HepG2 (cell line): ENCODE measurements around the gene TMEM217. TPM values are rescaled to one million over a fixed set of nuclear protein-coding genes. Genes with fewer than 3 reads are reported as not detected.

Experiments
- ATAC-seq: fragments of 200-7000 bp; cut with Tn5 transposase; 3 replicates; pipeline ENCODE4 v1.9.1; 2020; ENCODE audit warnings: mild to moderate bottlenecking, moderate library complexity
- BruUV-seq: library from RNA; stranded (reverse); fragments of 400-500 nt; replicated peaks from 2 replicates; lab custom pipeline; 2021; lab: Mats Ljungman, UMichigan
- CTCF ChIA-PET: fragments of 300-600 bp; formaldehyde crosslinking; extraction: SDS; loops from one replicate; lab custom pipeline; 2021; ENCODE audit warnings: low total read pairs, inconsistent platforms, low intra/inter-chr PET ratio; lab: Yijun Ruan, JAX
- POLR2A ChIA-PET: fragments of 350-600 bp; sonication (Branson Sonifier 250); formaldehyde crosslinking; loops from one replicate; lab custom pipeline; 2020; ENCODE audit warnings: antibody characterized with exemption, inconsistent platforms; lab: Yijun Ruan, JAX
- DNase-seq: peaks from one replicate; pipeline ENCODE4 v3.0.0-alpha.2; 2015; ENCODE audit warnings: low spot score
- FAIRE-seq: peaks from 3 replicates; lab custom pipeline; 2011; peaks lifted over from hg19 to GRCh38; lab: Jason Lieb, UNC
- H2AFZ ChIP-seq: one replicate; pipeline ENCODE4 v1.6.1; 2011; ENCODE audit warnings: low read length, inconsistent platforms
- H3K27ac ChIP-seq: fragments of 300-600 bp; 3 replicates; pipeline ENCODE4 v1.8.0; 2011; ENCODE audit warnings: mixed run types, mild to moderate bottlenecking, mixed read lengths, low read length, inconsistent platforms; ENCODE audit not compliant: insufficient read depth; ENCODE audit errors: extremely low read length
- H3K27me3 ChIP-seq, 2 experiments: fragments of 200-600 bp in 1 of 2; 2 replicates in 1 of 2; 3 replicates in 1 of 2; pipeline versions ENCODE4 v1.6.0 to v1.8.0; 2011; ENCODE audit warnings: low read length in 2 of 2, mild to moderate bottlenecking in 2 of 2, moderate library complexity in 2 of 2, inconsistent platforms in 1 of 2; ENCODE audit not compliant: insufficient read depth in 2 of 2, control insufficient read depth in 1 of 2
- H3K36me3 ChIP-seq, 2 experiments: fragments of 200-600 bp in 1 of 2; replicated peaks in 1 of 2; 2 replicates in 1 of 2; 3 replicates in 1 of 2; pipeline versions ENCODE4 v1.5.1 to v1.8.0; 2011; ENCODE audit warnings: low read length in 2 of 2, inconsistent platforms in 1 of 2; ENCODE audit not compliant: insufficient read depth in 2 of 2, control insufficient read depth in 1 of 2
- H3K4me1 ChIP-seq: 2 replicates; pipeline ENCODE4 v1.5.1; 2012; ENCODE audit warnings: low read length, inconsistent platforms; ENCODE audit not compliant: insufficient read depth
- H3K4me2 ChIP-seq: 2 replicates; pipeline ENCODE4 v1.6.0; 2011; ENCODE audit warnings: low read depth, low read length, inconsistent platforms
- H3K4me3 ChIP-seq, 3 experiments: fragments of 200-600 bp in 1 of 3; sonication (generic), shearing (Covaris generic) in 1 of 3; replicated peaks in 1 of 3; 2 replicates each; pipeline ENCODE4 v1.5.1; 2011 to 2016; ENCODE audit warnings: low read length in 3 of 3, inconsistent platforms in 2 of 3, low read depth in 2 of 3, mild to moderate bottlenecking in 2 of 3, control low read depth in 1 of 3, mixed read lengths in 1 of 3; ENCODE audit not compliant: insufficient read depth in 1 of 3
- H3K79me2 ChIP-seq: one replicate; pipeline ENCODE4 v1.6.1; 2011; ENCODE audit warnings: low read length, inconsistent platforms; ENCODE audit not compliant: insufficient read depth
- H3K9ac ChIP-seq: 2 replicates; pipeline ENCODE4 v1.6.0; 2011; ENCODE audit warnings: mild to moderate bottlenecking, low read depth, low read length, inconsistent platforms; ENCODE audit not compliant: insufficient read depth
- H3K9me3 ChIP-seq: 2 replicates; pipeline ENCODE4 v1.5.1; 2012; ENCODE audit warnings: mild to moderate bottlenecking, low read length
- H4K20me1 ChIP-seq: 2 replicates; pipeline ENCODE4 v1.6.0; 2011; ENCODE audit warnings: inconsistent platforms, mild to moderate bottlenecking, low read length, moderate library complexity; ENCODE audit not compliant: insufficient read depth
- CBFB ChIP-seq: sonication (generic); formaldehyde crosslinking; IDR thresholded peaks from 2 replicates; pipeline ENCODE4 v1.4.0; 2020; ENCODE audit warnings: missing genetic modification reagents
- FLYWCH1 ChIP-seq: sonication (generic); formaldehyde crosslinking; IDR thresholded peaks from 2 replicates; pipeline ENCODE4 v1.8.1; 2023; ENCODE audit warnings: mild to moderate bottlenecking, missing genetic modification reagents
- HDAC6 ChIP-seq: fragments of 200-600 bp; sonication (generic); IDR thresholded peaks from 2 replicates; pipeline ENCODE4 v1.7.0; 2017; ENCODE audit warnings: mild to moderate bottlenecking, antibody characterized with exemption, low read length, low read depth
- HIVEP1 ChIP-seq: sonication (generic); formaldehyde crosslinking; IDR thresholded peaks from 2 replicates; pipeline ENCODE4 v1.4.0; 2020; ENCODE audit warnings: mild to moderate bottlenecking, missing genetic modification reagents
- HOXA9 ChIP-seq: sonication (generic); formaldehyde crosslinking; IDR thresholded peaks from 2 replicates; pipeline ENCODE4 v1.8.1; 2022; ENCODE audit warnings: missing genetic modification reagents, mild to moderate bottlenecking, moderate library complexity, borderline replicate concordance
- MBNL3 ChIP-seq: fragments of 250-450 bp; sonication (Bioruptor Pico); conservative IDR thresholded peaks from 2 replicates; pipeline ENCODE4 v1.8.0; 2022; ENCODE audit warnings: mild to moderate bottlenecking, inconsistent platforms
- RAD51 ChIP-seq: fragments of 450-650 bp; IDR thresholded peaks from 2 replicates; pipeline ENCODE4 v1.6.1; 2016; ENCODE audit warnings: borderline replicate concordance
- TAF1 ChIP-seq: sonication (generic); formaldehyde crosslinking; IDR thresholded peaks from 2 replicates; pipeline ENCODE4 v1.4.0; 2020; ENCODE audit warnings: missing genetic modification reagents
- ZBTB34 ChIP-seq: sonication (generic); formaldehyde crosslinking; IDR thresholded peaks from 2 replicates; pipeline ENCODE4 v1.8.0; 2022; ENCODE audit warnings: mild to moderate bottlenecking, missing genetic modification reagents
- ZNF275 ChIP-seq: sonication (generic); formaldehyde crosslinking; IDR thresholded peaks from 2 replicates; pipeline ENCODE4 v1.8.0; 2022; ENCODE audit warnings: missing genetic modification reagents, mild to moderate bottlenecking, inconsistent platforms, borderline replicate concordance
- ZNF292 ChIP-seq: sonication (generic); formaldehyde crosslinking; IDR thresholded peaks from 2 replicates; pipeline ENCODE4 v1.8.1; 2022; ENCODE audit warnings: mild to moderate bottlenecking, low read depth, missing genetic modification reagents, borderline replicate concordance
- ZSCAN12 ChIP-seq: sonication (generic); formaldehyde crosslinking; IDR thresholded peaks from 2 replicates; pipeline ENCODE4 v1.9.0; 2021; ENCODE audit warnings: mild to moderate bottlenecking, missing genetic modification reagents
- ZSCAN9 ChIP-seq: IDR thresholded peaks from 2 replicates; pipeline ENCODE4 v1.6.1; 2016; ENCODE audit warnings: borderline replicate concordance
- WGBS: methylation state at CpG from one replicate; pipeline ENCODE4 v1.1.6; 2017; ENCODE audit warnings: low lambda C conversion rate; 5-methylcytosine and 5-hydroxymethylcytosine counted together
- in situ Hi-C: cut with HindIII; loops from 2 replicates; pipeline ENCODE4 v1.10.0; 2017; ENCODE audit warnings: low pct_unique_long_range_greater_than_20kb; ENCODE audit not compliant: extremely low pct_ligation_motif_present
- intact Hi-C: fragments of 100-400 bp; cut with micrococcal nuclease; formaldehyde crosslinking; loops from one replicate; pipeline ENCODE4 v1.10.0; 2022; ENCODE audit not compliant: unreplicated experiment
- polyA plus RNA-seq, 8 experiments: library from polyadenylated mRNA; depleted of rRNA in 3 of 8; stranded (reverse) in 7 of 8; unstranded in 1 of 8; fragments of >200 nt; fragmentation: Illumina TruSeq in 4 of 8; extraction: Trizol in 4 of 8; gene quantifications; 2 replicates each; pipeline versions ENCODE4 v1.2.1 to v1.2.3, GENCODE V29; 2011 to 2016; ENCODE audit warnings: low read depth in 4 of 8, missing spikeins in 1 of 8, mixed read lengths in 1 of 8; ENCODE audit not compliant: insufficient read depth in 1 of 8
- total RNA-seq, 5 experiments: library from RNA; depleted of rRNA; stranded (reverse); fragments of >200 nt; fragmentation: Illumina TruSeq; extraction: Trizol; gene quantifications; 2 replicates each; pipeline ENCODE4 v1.2.3, GENCODE V29; 2016; ENCODE audit warnings: low read depth in 1 of 5
- TF ChIP-seq, protein P1 (sequence below): sonication (generic); formaldehyde crosslinking; IDR thresholded peaks from 2 replicates; pipeline ENCODE4 v1.4.0; 2020; ENCODE audit warnings: missing genetic modification reagents

The TMEM217 gene
- total and polyA plus RNA-seq, 2 of the 13 experiments (the other 11 are each of a cell fraction or from before 2014, with no cell fraction given) = 2.3 to 3.4 TPM

DNA sequence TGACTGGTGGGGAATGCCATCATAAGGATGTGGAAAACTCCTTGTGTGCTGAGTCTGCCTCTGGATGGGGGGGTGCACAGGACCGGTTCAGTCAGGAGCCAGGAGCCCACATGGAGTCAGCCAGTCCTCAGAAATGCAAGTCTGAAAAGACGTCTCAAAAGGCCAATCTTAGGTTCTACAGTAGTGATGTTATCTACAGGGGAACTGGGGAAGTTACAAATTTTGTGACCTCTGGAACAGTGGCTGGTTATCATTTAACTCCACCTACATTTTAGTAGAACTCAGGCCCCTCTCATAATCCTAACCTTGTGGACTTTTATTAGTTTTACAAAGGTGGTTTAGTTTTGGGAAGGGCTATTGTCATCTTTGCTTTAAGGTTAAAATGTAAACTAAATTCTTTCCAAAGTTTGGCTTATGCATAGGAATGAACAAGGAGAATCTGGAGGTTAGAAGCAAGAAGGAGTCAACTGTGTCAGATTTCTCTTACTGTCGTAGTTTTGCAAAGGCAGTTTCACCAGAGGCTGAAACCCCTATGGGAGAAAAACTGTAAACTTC, 14.1 kb downstream of the TMEM217 start (continued):
- TF ChIP-seq FLYWCH1 (CRISPR knock-in tag) = no peak

DNA sequence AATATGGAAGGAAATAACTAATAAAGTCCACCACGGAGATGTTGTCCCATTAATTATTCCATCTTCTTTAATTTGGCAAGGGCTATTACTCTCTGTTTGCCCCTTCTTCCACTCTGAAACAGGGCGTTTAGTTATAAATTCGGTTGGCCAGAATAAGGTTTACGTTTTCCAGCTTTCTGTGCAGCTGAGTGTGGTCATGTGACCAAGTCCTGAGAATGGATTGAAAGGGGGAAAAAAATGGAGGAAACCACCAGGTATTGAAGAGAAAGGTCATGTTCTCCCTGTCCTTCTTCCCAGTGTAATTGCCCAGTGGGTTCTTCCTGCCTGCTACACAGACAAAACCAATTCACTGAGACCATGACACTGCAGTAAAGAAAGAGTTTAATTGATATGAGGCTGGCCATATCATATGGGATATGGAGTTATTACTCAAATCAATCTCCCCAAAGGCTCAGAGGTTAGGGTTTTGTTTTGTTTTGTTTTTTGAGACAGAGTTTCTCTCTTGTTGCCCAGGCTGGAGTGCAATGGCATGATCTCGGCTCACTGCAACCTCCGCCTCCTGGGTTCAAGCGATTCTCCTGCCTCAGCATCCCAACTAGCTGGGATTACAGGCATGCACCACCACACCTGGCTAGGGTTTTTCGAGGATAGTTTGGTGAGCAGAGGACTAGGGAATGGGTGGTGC, 14.7 kb downstream of the TMEM217 start:
- no peak overlapping the region for H2AFZ ChIP-seq
- intact Hi-C loops = no loop called here
- peak overlapping the region; percentile 69 for H3K27ac ChIP-seq
- no peaks in the 10 kb centered on the region for H3K36me3 ChIP-seq
- no peak for FAIRE-seq
- WGBS = 91% methylated on average over 8 of the region's 8 CpGs
- in situ Hi-C loops = no loop called here
- no peak overlapping the region for H3K4me3 ChIP-seq
- H3K4me1 ChIP-seq = peaks cover 53% of the 10 kb centered on the region
- H3K27me3 ChIP-seq = no peaks in the 10 kb centered on the region
- no peak for ATAC-seq
- CTCF ChIA-PET = no interaction called here
- H4K20me1 ChIP-seq = no peaks in the 10 kb centered on the region
- POLR2A ChIA-PET = interaction anchor here (0.7 to 2.5 kb wide), 8 partner anchors 14 to 369 kb away, joined by 3 to 35 read pairs (median 4); partner anchors contain the start of genes C6orf89, MTCH1, PPIL1 and TBC1D22B
- H3K9me3 ChIP-seq = no peaks in the 10 kb centered on the region
- BruUV-seq = no TSS peak
- H3K4me2 ChIP-seq = peak overlapping the region; percentile 52
- no peak overlapping the region for H3K9ac ChIP-seq
- H3K79me2 ChIP-seq = no peaks in the 10 kb centered on the region
- DNase-seq = no peak
- TF ChIP-seq HIVEP1 (CRISPR knock-in tag) (no peak), MBNL3 (no peak), ZSCAN9 (CRISPR knock-in tag) (0 out of 2 replicates have a peak, but pooled peaks have one; percentile 6), TAF1 (CRISPR knock-in tag) (0 out of 2 replicates have a peak, but pooled peaks have one; percentile 20), RAD51 (peak; percentile 47; the same call in 1 of the 2 replicates), CBFB (CRISPR knock-in tag) (no peak), HDAC6 (no peak), HOXA9 (no peak), ZNF275 (CRISPR knock-in tag) (no peak), ZNF292 (CRISPR knock-in tag) (peak; percentile 11; the same call in 1 of the 2 replicates), ZBTB34 (no peak), ZSCAN12 (no peak)
- TF ChIP-seq, protein P1, sequence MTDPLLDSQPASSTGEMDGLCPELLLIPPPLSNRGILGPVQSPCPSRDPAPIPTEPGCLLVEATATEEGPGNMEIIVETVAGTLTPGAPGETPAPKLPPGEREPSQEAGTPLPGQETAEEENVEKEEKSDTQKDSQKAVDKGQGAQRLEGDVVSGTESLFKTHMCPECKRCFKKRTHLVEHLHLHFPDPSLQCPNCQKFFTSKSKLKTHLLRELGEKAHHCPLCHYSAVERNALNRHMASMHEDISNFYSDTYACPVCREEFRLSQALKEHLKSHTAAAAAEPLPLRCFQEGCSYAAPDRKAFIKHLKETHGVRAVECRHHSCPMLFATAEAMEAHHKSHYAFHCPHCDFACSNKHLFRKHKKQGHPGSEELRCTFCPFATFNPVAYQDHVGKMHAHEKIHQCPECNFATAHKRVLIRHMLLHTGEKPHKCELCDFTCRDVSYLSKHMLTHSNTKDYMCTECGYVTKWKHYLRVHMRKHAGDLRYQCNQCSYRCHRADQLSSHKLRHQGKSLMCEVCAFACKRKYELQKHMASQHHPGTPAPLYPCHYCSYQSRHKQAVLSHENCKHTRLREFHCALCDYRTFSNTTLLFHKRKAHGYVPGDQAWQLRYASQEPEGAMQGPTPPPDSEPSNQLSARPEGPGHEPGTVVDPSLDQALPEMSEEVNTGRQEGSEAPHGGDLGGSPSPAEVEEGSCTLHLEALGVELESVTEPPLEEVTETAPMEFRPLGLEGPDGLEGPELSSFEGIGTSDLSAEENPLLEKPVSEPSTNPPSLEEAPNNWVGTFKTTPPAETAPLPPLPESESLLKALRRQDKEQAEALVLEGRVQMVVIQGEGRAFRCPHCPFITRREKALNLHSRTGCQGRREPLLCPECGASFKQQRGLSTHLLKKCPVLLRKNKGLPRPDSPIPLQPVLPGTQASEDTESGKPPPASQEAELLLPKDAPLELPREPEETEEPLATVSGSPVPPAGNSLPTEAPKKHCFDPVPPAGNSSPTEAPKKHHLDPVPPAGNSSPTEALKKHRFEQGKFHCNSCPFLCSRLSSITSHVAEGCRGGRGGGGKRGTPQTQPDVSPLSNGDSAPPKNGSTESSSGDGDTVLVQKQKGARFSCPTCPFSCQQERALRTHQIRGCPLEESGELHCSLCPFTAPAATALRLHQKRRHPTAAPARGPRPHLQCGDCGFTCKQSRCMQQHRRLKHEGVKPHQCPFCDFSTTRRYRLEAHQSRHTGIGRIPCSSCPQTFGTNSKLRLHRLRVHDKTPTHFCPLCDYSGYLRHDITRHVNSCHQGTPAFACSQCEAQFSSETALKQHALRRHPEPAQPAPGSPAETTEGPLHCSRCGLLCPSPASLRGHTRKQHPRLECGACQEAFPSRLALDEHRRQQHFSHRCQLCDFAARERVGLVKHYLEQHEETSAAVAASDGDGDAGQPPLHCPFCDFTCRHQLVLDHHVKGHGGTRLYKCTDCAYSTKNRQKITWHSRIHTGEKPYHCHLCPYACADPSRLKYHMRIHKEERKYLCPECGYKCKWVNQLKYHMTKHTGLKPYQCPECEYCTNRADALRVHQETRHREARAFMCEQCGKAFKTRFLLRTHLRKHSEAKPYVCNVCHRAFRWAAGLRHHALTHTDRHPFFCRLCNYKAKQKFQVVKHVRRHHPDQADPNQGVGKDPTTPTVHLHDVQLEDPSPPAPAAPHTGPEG (CRISPR knock-in tag) = no peak
